PFSK-1 (cell line): ENCODE measurements around the gene CD163.

Experiments used
- REST ChIP-seq, 2 experiments: IDR thresholded peaks; 2 replicates each; pipeline versions ENCODE4 v1.6.1 to v1.8.0; 2011 to 2012; ENCODE audit warnings: low read depth in 2 of 2, low read length in 2 of 2, control low read depth in 1 of 2, inconsistent platforms in 1 of 2, mild to moderate bottlenecking in 1 of 2, moderate library complexity in 1 of 2; ENCODE audit not compliant: insufficient read depth in 1 of 2
- SIN3A ChIP-seq: IDR thresholded peaks from 2 replicates; pipeline ENCODE4 v1.6.1; 2012; ENCODE audit warnings: mild to moderate bottlenecking, low read length, moderate library complexity, borderline replicate concordance; ENCODE audit not compliant: insufficient read depth

GRCh38 chr12:7542813-7543212 lies 39.2 kb upstream of the CD163 start:
- TF ChIP-seq SIN3A (no peak), REST (IDR thresholded peaks at IDR 0.05; ENCODE audit: insufficient read depth in 1 of 2, low read depth in 2 of 2, low read length in 2 of 2) (no peak)
